ENCODE data around the gene TTPAL.
"Not testable (repeated sequence)": the region's sequence is repeated elsewhere in the genome, so short reads cannot be mapped to it uniquely, and the experiment has no call there.

TTPAL gene

DNA sequence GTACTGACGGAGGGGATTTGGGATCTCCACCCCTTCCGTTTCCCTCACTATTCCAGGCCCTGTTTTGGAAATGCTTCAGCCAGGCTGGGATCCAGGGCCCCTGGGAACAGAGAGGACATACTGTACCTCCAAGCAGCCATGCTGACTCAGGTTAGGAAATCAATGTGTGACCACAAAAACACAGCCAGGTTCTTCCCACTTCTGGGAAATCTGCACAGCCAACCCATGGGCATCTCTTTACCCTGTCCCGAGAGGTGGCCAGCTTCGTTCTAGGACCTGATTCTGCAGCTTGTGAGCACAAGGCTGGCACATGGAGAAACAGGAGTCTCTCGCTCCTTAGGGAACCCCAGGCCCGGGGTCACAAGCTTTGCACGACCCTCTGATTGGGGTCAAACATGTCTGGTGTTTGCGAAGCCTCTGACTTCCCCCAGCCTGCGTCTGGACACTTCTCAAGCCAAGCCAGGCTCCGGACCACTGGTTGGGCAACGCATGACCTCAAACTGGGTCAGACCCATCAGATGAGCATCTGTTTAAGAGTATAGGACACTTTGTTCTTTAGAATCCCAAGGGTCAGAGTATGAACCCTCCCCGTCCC lies 8.3 kb upstream of the TTPAL start:
- H3K4me2 ChIP-seq (ENCODE audit: low read length), result peak overlapping the region; percentile 0
- H3K9ac ChIP-seq, result no peak overlapping the region
- TF ChIP-seq, protein P1, sequence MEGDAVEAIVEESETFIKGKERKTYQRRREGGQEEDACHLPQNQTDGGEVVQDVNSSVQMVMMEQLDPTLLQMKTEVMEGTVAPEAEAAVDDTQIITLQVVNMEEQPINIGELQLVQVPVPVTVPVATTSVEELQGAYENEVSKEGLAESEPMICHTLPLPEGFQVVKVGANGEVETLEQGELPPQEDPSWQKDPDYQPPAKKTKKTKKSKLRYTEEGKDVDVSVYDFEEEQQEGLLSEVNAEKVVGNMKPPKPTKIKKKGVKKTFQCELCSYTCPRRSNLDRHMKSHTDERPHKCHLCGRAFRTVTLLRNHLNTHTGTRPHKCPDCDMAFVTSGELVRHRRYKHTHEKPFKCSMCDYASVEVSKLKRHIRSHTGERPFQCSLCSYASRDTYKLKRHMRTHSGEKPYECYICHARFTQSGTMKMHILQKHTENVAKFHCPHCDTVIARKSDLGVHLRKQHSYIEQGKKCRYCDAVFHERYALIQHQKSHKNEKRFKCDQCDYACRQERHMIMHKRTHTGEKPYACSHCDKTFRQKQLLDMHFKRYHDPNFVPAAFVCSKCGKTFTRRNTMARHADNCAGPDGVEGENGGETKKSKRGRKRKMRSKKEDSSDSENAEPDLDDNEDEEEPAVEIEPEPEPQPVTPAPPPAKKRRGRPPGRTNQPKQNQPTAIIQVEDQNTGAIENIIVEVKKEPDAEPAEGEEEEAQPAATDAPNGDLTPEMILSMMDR (IDR thresholded peaks at IDR 0.05), result no peak
- H3K4me3 ChIP-seq (ENCODE audit: low read depth, low read length), result no peak overlapping the region
- peak overlapping the region; percentile 39 for H2AFZ ChIP-seq
- no peaks in the 10 kb centered on the region for H3K36me3 ChIP-seq (ENCODE audit: control insufficient read depth, insufficient read depth, low read length)
- no peaks in the 10 kb centered on the region for H3K9me3 ChIP-seq (ENCODE audit: control insufficient read depth, low read length)
- H3K4me1 ChIP-seq, result peaks cover 6% of the 10 kb centered on the region
- H3K27ac ChIP-seq, result no peak overlapping the region
- no peaks in the 10 kb centered on the region for H3K27me3 ChIP-seq (ENCODE audit: control insufficient read depth, insufficient read depth, low read length)
- H3K79me2 ChIP-seq, result no peaks in the 10 kb centered on the region

DNA sequence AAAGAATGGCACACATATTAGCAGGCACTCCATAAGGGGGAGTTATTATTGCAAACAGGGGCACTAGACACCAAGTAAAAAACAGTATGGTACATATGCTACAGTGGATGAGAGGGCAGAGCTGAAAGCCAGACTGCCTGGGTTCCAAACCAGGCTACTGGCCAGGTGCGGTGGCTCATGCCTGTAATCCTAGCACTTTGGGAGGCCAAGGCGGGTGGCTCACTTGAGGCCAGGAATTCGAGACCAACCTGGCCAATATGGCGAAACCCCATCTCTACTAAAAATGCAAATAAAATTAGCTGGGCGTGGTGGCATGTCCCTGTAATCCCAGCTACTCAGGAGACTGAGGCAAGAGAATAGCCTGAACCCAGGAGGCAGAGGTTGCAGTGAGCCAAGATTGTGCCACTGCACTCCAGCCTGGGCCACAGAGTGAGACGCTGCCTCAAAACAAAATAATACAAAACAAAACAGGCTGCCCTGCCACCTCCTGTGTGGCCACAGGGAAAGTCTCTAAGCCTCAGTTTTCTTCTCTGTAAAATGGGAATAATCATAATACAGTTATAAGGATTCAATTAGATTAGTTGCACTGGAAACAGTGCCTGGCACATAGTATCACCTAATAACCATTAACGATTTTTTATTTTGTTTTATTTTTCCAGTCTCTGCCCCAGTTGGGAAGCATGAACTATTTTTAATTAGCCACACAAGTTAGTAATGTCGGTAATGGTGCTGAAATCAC lies 7.5 kb upstream of the TTPAL start:
- no peak overlapping the region for H3K4me2 ChIP-seq (ENCODE audit: low read length)
- no peak overlapping the region for H3K27ac ChIP-seq
- H3K9ac ChIP-seq, result no peak overlapping the region
- no peaks in the 10 kb centered on the region for H3K27me3 ChIP-seq (ENCODE audit: control insufficient read depth, insufficient read depth, low read length)
- no peaks in the 10 kb centered on the region for H3K9me3 ChIP-seq (ENCODE audit: control insufficient read depth, low read length)
- H3K79me2 ChIP-seq, result no peaks in the 10 kb centered on the region
- no peak overlapping the region for H3K4me3 ChIP-seq (ENCODE audit: low read depth, low read length)
- TF ChIP-seq, protein P1 (IDR thresholded peaks at IDR 0.05), result no peak
- H3K4me1 ChIP-seq, result peaks cover 6% of the 10 kb centered on the region
- H2AFZ ChIP-seq, result peak overlapping the region; percentile 39
- no peaks in the 10 kb centered on the region for H3K36me3 ChIP-seq (ENCODE audit: control insufficient read depth, insufficient read depth, low read length)

DNA sequence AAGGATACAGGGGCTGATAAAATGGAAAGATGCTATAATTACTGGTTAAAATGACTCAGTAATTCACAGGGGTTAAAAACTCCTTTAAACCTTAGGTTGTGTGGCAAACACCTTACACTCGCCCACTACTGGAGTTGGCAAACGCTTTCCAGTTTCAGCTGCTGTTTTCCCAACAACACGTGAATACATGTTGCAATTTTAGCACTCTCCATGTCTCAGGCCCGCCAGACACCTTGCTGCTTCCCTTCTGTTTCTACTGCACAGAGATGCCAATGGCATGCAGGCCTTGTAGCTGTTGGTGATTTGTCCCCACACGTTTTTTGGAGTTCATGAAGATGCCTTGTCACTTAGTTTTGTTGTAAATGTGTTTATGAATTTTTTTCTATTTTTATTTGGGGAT lies 5.3 kb upstream of the TTPAL start:
- Histone ChIP-seq H3K4me1 (peaks cover 3% of the 10 kb centered on the region), H3K4me3 (ENCODE audit: low read depth, low read length) (no peak overlapping the region), H3K27me3 (ENCODE audit: control insufficient read depth, insufficient read depth, low read length) (no peaks in the 10 kb centered on the region), H3K9me3 (ENCODE audit: control insufficient read depth, low read length) (no peaks in the 10 kb centered on the region), H3K79me2 (no peaks in the 10 kb centered on the region), H3K36me3 (ENCODE audit: control insufficient read depth, insufficient read depth, low read length) (no peaks in the 10 kb centered on the region), H3K27ac (no peak overlapping the region), H3K4me2 (ENCODE audit: low read length) (no peak overlapping the region), H3K9ac (no peak overlapping the region), H2AFZ (no peak overlapping the region)
- TF ChIP-seq, protein P1 (IDR thresholded peaks at IDR 0.05), result no peak

DNA sequence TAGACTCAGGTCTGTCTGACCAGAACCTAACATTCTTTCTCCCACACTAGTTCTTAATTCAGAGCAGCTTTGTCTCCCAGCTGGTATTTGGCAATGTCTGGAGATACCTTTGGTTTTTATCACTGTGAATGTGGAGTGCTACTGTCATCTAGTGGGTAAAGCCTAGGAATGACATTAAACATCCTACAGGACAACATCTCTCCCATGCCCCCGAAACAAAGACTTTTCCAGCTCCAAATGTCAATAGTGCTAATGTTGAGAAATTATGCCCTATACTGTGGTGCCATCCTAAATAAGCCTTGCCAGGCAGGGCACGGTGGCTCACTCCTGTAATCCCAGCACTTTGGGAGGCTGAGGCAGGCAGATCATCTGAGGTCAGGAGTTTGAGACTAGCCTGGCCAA lies 4.2 kb upstream of the TTPAL start:
- no peak overlapping the region for H2AFZ ChIP-seq
- H3K27ac ChIP-seq, result no peak overlapping the region
- no peaks in the 10 kb centered on the region for H3K9me3 ChIP-seq (ENCODE audit: control insufficient read depth, low read length)
- no peaks in the 10 kb centered on the region for H3K79me2 ChIP-seq
- H3K36me3 ChIP-seq (ENCODE audit: control insufficient read depth, insufficient read depth, low read length), result no peaks in the 10 kb centered on the region
- H3K4me2 ChIP-seq (ENCODE audit: low read length), result no peak overlapping the region
- no peak overlapping the region for H3K9ac ChIP-seq
- peaks cover 3% of the 10 kb centered on the region for H3K4me1 ChIP-seq
- no peak overlapping the region for H3K4me3 ChIP-seq (ENCODE audit: low read depth, low read length)
- TF ChIP-seq, protein P1 (IDR thresholded peaks at IDR 0.05), result peak; percentile 42
- H3K27me3 ChIP-seq (ENCODE audit: control insufficient read depth, insufficient read depth, low read length), result no peaks in the 10 kb centered on the region

DNA sequence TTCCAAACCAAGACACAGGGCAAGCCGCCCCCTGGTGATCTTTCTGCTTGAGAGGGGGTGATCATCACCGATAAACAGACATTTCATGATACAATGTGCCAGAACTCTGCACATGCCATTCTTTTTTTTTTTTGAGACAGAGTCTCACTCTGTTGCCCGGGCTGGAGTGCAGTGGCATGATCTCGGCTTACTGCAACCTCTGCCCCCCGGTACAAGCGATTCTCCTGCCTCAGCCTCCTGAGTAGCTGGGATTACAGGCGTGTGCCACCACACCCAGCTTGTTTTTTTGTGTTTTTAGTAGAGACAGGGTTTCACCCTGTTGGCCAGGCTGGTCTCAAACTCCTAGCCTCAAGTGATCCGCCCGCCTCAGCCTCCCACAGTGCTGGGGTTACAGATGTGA lies 3.4 kb upstream of the TTPAL start:
- not testable (repeated sequence) for H3K4me3 ChIP-seq (ENCODE audit: low read depth, low read length); H3K4me2 ChIP-seq (ENCODE audit: low read length); H3K4me1 ChIP-seq; H3K27ac ChIP-seq; H3K9ac ChIP-seq; H3K79me2 ChIP-seq; H3K27me3 ChIP-seq (ENCODE audit: control insufficient read depth, insufficient read depth, low read length); H3K9me3 ChIP-seq (ENCODE audit: control insufficient read depth, low read length); H3K36me3 ChIP-seq (ENCODE audit: control insufficient read depth, insufficient read depth, low read length); H2AFZ ChIP-seq

Measured in parathyroid adenoma (tissue), 2 donors.